CD14-positive monocyte (primary cell): ENCODE results near the gene LGALS4. TPM values are rescaled to one million over a fixed set of nuclear protein-coding genes. Genes with fewer than 3 reads are reported as not detected.

Experiments used
- DNase-seq, 3 donors: peaks; one replicate each; pipeline ENCODE4 v3.0.0-alpha.2; 2011 to 2022
- H2AFZ ChIP-seq: 2 replicates; pipeline ENCODE4 v1.6.0; 2012; ENCODE audit warnings: mild to moderate bottlenecking, low read depth, low read length, inconsistent platforms; ENCODE audit not compliant: insufficient read depth, poor library complexity, severe bottlenecking
- H3K27ac ChIP-seq, 2 donors: 1 replicate in 1 of 2; 2 replicates in 1 of 2; pipeline ENCODE4 v1.5.1; 2012 to 2013; ENCODE audit warnings: low read length in 2 of 2, control low read depth in 1 of 2, inconsistent platforms in 1 of 2, low read depth in 1 of 2, mild to moderate bottlenecking in 1 of 2
- H3K27me3 ChIP-seq, 2 donors: one replicate each; pipeline versions ENCODE4 v1.6.0 to v1.6.1; 2011 to 2013; ENCODE audit warnings: low read length in 2 of 2; ENCODE audit not compliant: control insufficient read depth in 2 of 2, insufficient read depth in 2 of 2
- H3K36me3 ChIP-seq, 2 donors: replicated peaks in 1 of 2; 1 replicate in 1 of 2; 2 replicates in 1 of 2; pipeline versions ENCODE4 v1.5.1 to v1.6.1; 2012 to 2013; ENCODE audit warnings: low read length in 2 of 2, control low read depth in 1 of 2, inconsistent platforms in 1 of 2, mild to moderate bottlenecking in 1 of 2; ENCODE audit not compliant: insufficient read depth in 2 of 2, control insufficient read depth in 1 of 2
- H3K4me1 ChIP-seq, 2 donors: 1 replicate in 1 of 2; 2 replicates in 1 of 2; pipeline versions ENCODE4 v1.5.1 to v1.6.1; 2012 to 2013; ENCODE audit warnings: low read length in 2 of 2, control low read depth in 1 of 2, inconsistent platforms in 1 of 2, mild to moderate bottlenecking in 1 of 2, moderate library complexity in 1 of 2; ENCODE audit not compliant: insufficient read depth in 2 of 2, control insufficient read depth in 1 of 2
- H3K4me2 ChIP-seq: replicated peaks from 2 replicates; pipeline ENCODE3; 2012; ENCODE audit warnings: low read length, moderate library complexity, mild to moderate bottlenecking; ENCODE audit not compliant: poor library complexity, severe bottlenecking; ENCODE audit errors: extremely low read depth
- H3K4me3 ChIP-seq, 3 experiments: fragments of 200-600 bp in 1 of 3; sonication (generic) in 1 of 3; replicated peaks in 1 of 3; 1 replicate in 2 of 3; 2 replicates in 1 of 3; pipeline ENCODE4 v1.5.1; 2011 to 2013; ENCODE audit warnings: low read length in 3 of 3, mild to moderate bottlenecking in 3 of 3, control low read depth in 2 of 3, low read depth in 2 of 3, inconsistent platforms in 1 of 3, moderate library complexity in 1 of 3
- H3K79me2 ChIP-seq: 2 replicates; pipeline ENCODE4 v1.6.0; 2012; ENCODE audit warnings: mild to moderate bottlenecking, control low read depth, inconsistent platforms, low read length, moderate library complexity; ENCODE audit not compliant: insufficient read depth
- H3K9ac ChIP-seq: 2 replicates; pipeline ENCODE4 v1.6.0; 2017; ENCODE audit warnings: low read length, mild to moderate bottlenecking; ENCODE audit not compliant: insufficient read depth, poor library complexity, severe bottlenecking
- H3K9me3 ChIP-seq, 2 donors: replicated peaks in 1 of 2; 1 replicate in 1 of 2; 2 replicates in 1 of 2; pipeline versions ENCODE4 v1.5.1 to v1.6.1; 2012 to 2013; ENCODE audit warnings: low read length in 2 of 2, control low read depth in 1 of 2; ENCODE audit not compliant: control insufficient read depth in 1 of 2, insufficient read depth in 1 of 2
- H4K20me1 ChIP-seq: 2 replicates; pipeline ENCODE4 v1.6.0; 2012; ENCODE audit warnings: mild to moderate bottlenecking, low read length, control low read depth, moderate library complexity; ENCODE audit not compliant: insufficient read depth
- H3K27ac Mint-ChIP-seq, 7 donors: one replicate each; pipeline ENCODE4 v1.8.0; 2020; ENCODE audit warnings: mild to moderate bottlenecking in 7 of 7, mixed read lengths in 7 of 7, moderate library complexity in 6 of 7, inconsistent platforms in 2 of 7
- H3K27me3 Mint-ChIP-seq, 3 donors: one replicate each; pipeline ENCODE4 v1.8.0; 2021 to 2022; ENCODE audit warnings: low read depth in 3 of 3, mild to moderate bottlenecking in 3 of 3, mixed read lengths in 3 of 3, moderate library complexity in 3 of 3, inconsistent platforms in 1 of 3
- H3K36me3 Mint-ChIP-seq, 2 donors: one replicate each; pipeline ENCODE4 v1.8.0; 2020; ENCODE audit warnings: mixed read lengths in 2 of 2, inconsistent platforms in 1 of 2, mild to moderate bottlenecking in 1 of 2
- H3K4me1 Mint-ChIP-seq: one replicate; pipeline ENCODE4 v1.8.0; 2020; ENCODE audit warnings: mild to moderate bottlenecking, mixed read lengths
- H3K4me3 Mint-ChIP-seq, 2 donors: one replicate each; pipeline ENCODE4 v1.8.0; 2020; ENCODE audit warnings: mild to moderate bottlenecking in 2 of 2, mixed read lengths in 2 of 2, moderate library complexity in 1 of 2
- H3K9me3 Mint-ChIP-seq, 7 donors: one replicate each; pipeline ENCODE4 v1.8.0; 2020 to 2022; ENCODE audit warnings: mixed read lengths in 7 of 7, mild to moderate bottlenecking in 6 of 7, moderate library complexity in 6 of 7, inconsistent platforms in 2 of 7
- WGBS: methylation state at CpG from one replicate; pipeline ENCODE4 v1.1.5; 2013; ENCODE audit warnings: missing lambda C conversion rate; ENCODE audit not compliant: insufficient coverage; 5-methylcytosine and 5-hydroxymethylcytosine counted together
- intact Hi-C, 2 donors: fragments of 100-400 bp; cut with micrococcal nuclease; formaldehyde crosslinking; loops; one replicate each; pipeline versions ENCODE4 v1.15.0 to v1.15.1; 2023
- polyA plus RNA-seq, 3 donors: library from polyadenylated mRNA; depleted of rRNA in 1 of 3; unstranded in 2 of 3; stranded (reverse) in 1 of 3; fragments of 300-500 nt in 2 of 3; fragments of >200 nt in 1 of 3; fragmentation: Illumina TruSeq in 2 of 3; gene quantifications; 1 replicate in 2 of 3; 2 replicates in 1 of 3; pipeline ENCODE4 v1.2.3, GENCODE V29; 2012 to 2021
- TF ChIP-seq, protein P1 (sequence below): fragments of 200-600 bp; IDR thresholded peaks from one replicate; pipeline ENCODE4 v1.8.0; 2022; ENCODE audit warnings: antibody characterized with exemption, mild to moderate bottlenecking

LGALS4 gene
- polyA plus RNA-seq, 3 donors = 1.7 TPM; not detected in 2

DNA sequence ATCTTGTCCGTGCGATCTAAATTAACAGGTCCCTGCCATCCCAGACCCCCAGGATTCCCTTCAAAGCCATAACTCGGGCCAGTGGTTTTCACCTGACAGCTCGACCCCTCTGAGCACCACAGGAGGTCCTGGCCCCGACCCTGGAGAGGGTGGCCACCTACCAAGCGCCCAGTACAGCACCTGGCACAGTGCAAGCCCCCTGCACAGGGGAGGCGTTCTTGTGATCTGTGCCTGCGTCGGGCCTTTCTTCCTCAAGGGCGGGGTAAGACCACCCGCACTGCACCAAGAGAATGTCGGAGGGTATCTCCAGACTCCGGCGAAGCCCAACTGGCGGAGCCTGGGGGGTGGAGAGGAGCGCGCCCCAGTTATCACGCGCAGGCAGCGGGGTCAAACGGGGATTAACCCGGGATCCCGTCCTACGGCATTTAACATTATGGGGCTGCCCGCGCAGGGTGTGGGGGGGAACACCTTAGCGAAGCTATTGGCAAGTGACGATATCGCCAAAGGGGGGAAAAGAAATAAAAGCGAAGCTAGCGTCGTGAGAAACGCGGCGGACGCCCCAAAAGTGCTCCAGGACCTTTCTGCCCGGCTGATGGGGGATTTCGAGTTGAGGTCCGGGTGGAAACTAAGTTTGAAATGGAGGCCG lies 38.4 kb upstream of the LGALS4 start:
- DNase-seq = peak in 1 of 3 donors; percentile 31
- peaks cover 0 to 2% (median 0%) of the 10 kb centered on the region in 7 donors for H3K9me3 Mint-ChIP-seq
- TF ChIP-seq, protein P1, sequence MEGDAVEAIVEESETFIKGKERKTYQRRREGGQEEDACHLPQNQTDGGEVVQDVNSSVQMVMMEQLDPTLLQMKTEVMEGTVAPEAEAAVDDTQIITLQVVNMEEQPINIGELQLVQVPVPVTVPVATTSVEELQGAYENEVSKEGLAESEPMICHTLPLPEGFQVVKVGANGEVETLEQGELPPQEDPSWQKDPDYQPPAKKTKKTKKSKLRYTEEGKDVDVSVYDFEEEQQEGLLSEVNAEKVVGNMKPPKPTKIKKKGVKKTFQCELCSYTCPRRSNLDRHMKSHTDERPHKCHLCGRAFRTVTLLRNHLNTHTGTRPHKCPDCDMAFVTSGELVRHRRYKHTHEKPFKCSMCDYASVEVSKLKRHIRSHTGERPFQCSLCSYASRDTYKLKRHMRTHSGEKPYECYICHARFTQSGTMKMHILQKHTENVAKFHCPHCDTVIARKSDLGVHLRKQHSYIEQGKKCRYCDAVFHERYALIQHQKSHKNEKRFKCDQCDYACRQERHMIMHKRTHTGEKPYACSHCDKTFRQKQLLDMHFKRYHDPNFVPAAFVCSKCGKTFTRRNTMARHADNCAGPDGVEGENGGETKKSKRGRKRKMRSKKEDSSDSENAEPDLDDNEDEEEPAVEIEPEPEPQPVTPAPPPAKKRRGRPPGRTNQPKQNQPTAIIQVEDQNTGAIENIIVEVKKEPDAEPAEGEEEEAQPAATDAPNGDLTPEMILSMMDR = no peak
- H3K4me1 Mint-ChIP-seq = peaks cover 29% of the 10 kb centered on the region
- Histone ChIP-seq H3K9ac (peak overlapping the region; percentile 81), H2AFZ (peak overlapping the region; percentile 52), H3K79me2 (peaks cover 42% of the 10 kb centered on the region), H3K4me3 (peak overlapping the region; percentile 80 to 90 (median 86)), H4K20me1 (peaks cover 31% of the 10 kb centered on the region), H3K4me1 (peaks cover 32 to 42% of the 10 kb centered on the region in 2 donors), H3K4me2 (peak overlapping the region; percentile 98), H3K27ac (peak overlapping the region; percentile 98 to 99), H3K9me3 (no peaks in the 10 kb centered on the region), H3K27me3 (no peaks in the 10 kb centered on the region), H3K36me3 (peaks cover 17 to 25% of the 10 kb centered on the region in 2 donors)
- H3K27ac Mint-ChIP-seq = peak overlapping the region; percentile 98 to 99 (median 99)
- WGBS = under 1% methylated on average over 35 of the region's 40 CpGs
- H3K36me3 Mint-ChIP-seq = peaks cover 19 to 27% of the 10 kb centered on the region in 2 donors
- intact Hi-C loops = loop anchor here (1.0 to 5.0 kb wide), 3 partner anchors 20 to 48 kb away; partner anchors contain the start of genes NFKBIB (in 2 of the 2), SIRT2 (in 2 of the 2) and ECH1 (in 1 of the 2)
- H3K4me3 Mint-ChIP-seq = peak overlapping the region; percentile 88 to 94
- peaks cover 0 to 5% (median 3%) of the 10 kb centered on the region in 3 donors for H3K27me3 Mint-ChIP-seq

DNA sequence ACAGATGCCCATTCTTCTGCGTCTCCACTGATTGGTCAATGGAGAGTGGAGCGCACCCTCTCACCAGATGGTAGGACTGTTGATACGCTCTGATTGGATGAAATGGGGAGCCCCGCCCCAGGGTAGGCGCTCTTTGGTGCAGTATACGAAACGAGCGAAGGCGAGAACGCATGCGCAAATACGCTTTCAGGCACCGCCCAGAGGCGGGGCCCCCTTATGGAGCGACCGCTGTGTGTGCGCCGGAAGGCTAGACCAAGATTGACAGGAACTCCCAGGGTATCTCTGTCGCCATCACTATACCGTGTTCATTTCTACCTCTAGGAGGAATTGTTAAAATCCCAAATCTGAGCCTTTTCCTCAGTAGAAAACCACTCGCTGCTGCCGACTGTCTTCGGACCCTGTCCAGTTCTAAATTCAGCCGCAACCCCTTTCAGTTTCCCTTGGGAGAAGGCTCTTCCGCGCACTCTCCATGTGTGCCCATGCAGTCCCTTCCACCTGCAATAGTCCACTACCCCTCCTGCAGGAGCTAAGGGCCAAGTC lies 37.8 kb upstream of the LGALS4 start:
- under 1% methylated on average over 24 of the region's 26 CpGs for WGBS
- H2AFZ ChIP-seq = peak overlapping the region; percentile 52
- H3K27me3 Mint-ChIP-seq = peaks cover 0 to 5% (median 1%) of the 10 kb centered on the region in 3 donors

More for the DNA sequence above, 37.8 kb upstream of the LGALS4 start:
- peaks cover 37% of the 10 kb centered on the region for H4K20me1 ChIP-seq
- Mint-ChIP-seq H3K4me1 (peaks cover 29% of the 10 kb centered on the region), H3K27ac (peak overlapping the region; percentile 98 to 99 (median 99)), H3K9me3 (no peaks in the 10 kb centered on the region), H3K4me3 (peak overlapping the region; percentile 88 to 94), H3K36me3 (peaks cover 25 to 33% of the 10 kb centered on the region in 2 donors)
- peaks cover 23 to 31% of the 10 kb centered on the region in 2 donors for H3K36me3 ChIP-seq
- H3K79me2 ChIP-seq = peaks cover 48% of the 10 kb centered on the region
- H3K27me3 ChIP-seq = no peaks in the 10 kb centered on the region
- no peak for DNase-seq
- H3K4me2 ChIP-seq = peak overlapping the region; percentile 98
- H3K4me3 ChIP-seq = peak overlapping the region; percentile 80 to 90 (median 86)
- no peaks in the 10 kb centered on the region for H3K9me3 ChIP-seq
- H3K27ac ChIP-seq = peak overlapping the region; percentile 98 to 99
- peak overlapping the region; percentile 81 for H3K9ac ChIP-seq
- TF ChIP-seq, protein P1 = no peak
- intact Hi-C loops = loop anchor here (1.0 to 5.0 kb wide), 3 partner anchors 20 to 49 kb away; partner anchors contain the start of genes NFKBIB (in 2 of the 2), SIRT2 (in 2 of the 2) and ECH1 (in 1 of the 2)
- peaks cover 32 to 42% of the 10 kb centered on the region in 2 donors for H3K4me1 ChIP-seq
